HepG2 (cell line): ENCODE data around the gene DHCR7. TPM values are rescaled to one million over a fixed set of nuclear protein-coding genes. Genes with fewer than 3 reads are reported as not detected.

Experiments used
- DR1 ChIP-seq: sonication (generic); formaldehyde crosslinking; IDR thresholded peaks from 2 replicates; pipeline ENCODE4 v1.8.0; 2021; ENCODE audit warnings: mild to moderate bottlenecking, missing genetic modification reagents, inconsistent platforms
- GPN1 ChIP-seq: sonication (generic); formaldehyde crosslinking; IDR thresholded peaks from 2 replicates; pipeline ENCODE4 v1.5.1; 2020; ENCODE audit warnings: missing genetic modification reagents, borderline replicate concordance
- HIVEP1 ChIP-seq: sonication (generic); formaldehyde crosslinking; IDR thresholded peaks from 2 replicates; pipeline ENCODE4 v1.4.0; 2020; ENCODE audit warnings: mild to moderate bottlenecking, missing genetic modification reagents
- NCOR1 ChIP-seq: fragments of 200-600 bp; sonication (generic); IDR thresholded peaks from 2 replicates; pipeline ENCODE4 v1.7.0; 2017; ENCODE audit warnings: antibody characterized with exemption, low read length, borderline replicate concordance
- NR2C2 ChIP-seq: sonication (generic); formaldehyde crosslinking; IDR thresholded peaks from 2 replicates; pipeline ENCODE4 v1.4.0; 2020; ENCODE audit warnings: missing genetic modification reagents, mild to moderate bottlenecking, moderate library complexity, borderline replicate concordance
- ZFX ChIP-seq: sonication (generic); formaldehyde crosslinking; IDR thresholded peaks from 2 replicates; pipeline ENCODE4 v1.4.0; 2020; ENCODE audit warnings: mild to moderate bottlenecking, low read depth, missing genetic modification reagents, moderate library complexity
- ZNF383 ChIP-seq: sonication (generic); formaldehyde crosslinking; IDR thresholded peaks from 2 replicates; pipeline ENCODE4 v1.4.0; 2020; ENCODE audit warnings: missing genetic modification reagents, mild to moderate bottlenecking, borderline replicate concordance
- ZNF619 ChIP-seq: sonication (generic); formaldehyde crosslinking; IDR thresholded peaks from 2 replicates; pipeline ENCODE4 v1.4.0; 2020; ENCODE audit warnings: mild to moderate bottlenecking, missing genetic modification reagents
- ZNF782 ChIP-seq: sonication (generic); formaldehyde crosslinking; IDR thresholded peaks from 2 replicates; pipeline ENCODE4 v1.4.0; 2020; ENCODE audit warnings: missing genetic modification reagents, mild to moderate bottlenecking, borderline replicate concordance
- ZSCAN9 ChIP-seq: IDR thresholded peaks from 2 replicates; pipeline ENCODE4 v1.6.1; 2016; ENCODE audit warnings: borderline replicate concordance
- polyA plus RNA-seq, 8 experiments: library from polyadenylated mRNA; depleted of rRNA in 3 of 8; stranded (reverse) in 7 of 8; unstranded in 1 of 8; fragments of >200 nt; fragmentation: Illumina TruSeq in 4 of 8; extraction: Trizol in 4 of 8; gene quantifications; 2 replicates each; pipeline versions ENCODE4 v1.2.1 to v1.2.3, GENCODE V29; 2011 to 2016; ENCODE audit warnings: low read depth in 4 of 8, missing spikeins in 1 of 8, mixed read lengths in 1 of 8; ENCODE audit not compliant: insufficient read depth in 1 of 8
- total RNA-seq, 5 experiments: library from RNA; depleted of rRNA; stranded (reverse); fragments of >200 nt; fragmentation: Illumina TruSeq; extraction: Trizol; gene quantifications; 2 replicates each; pipeline ENCODE4 v1.2.3, GENCODE V29; 2016; ENCODE audit warnings: low read depth in 1 of 5
- TF ChIP-seq, protein P1 (sequence below): sonication (generic); formaldehyde crosslinking; IDR thresholded peaks from 2 replicates; pipeline ENCODE4 v1.4.0; 2020; ENCODE audit warnings: missing genetic modification reagents
- TF ChIP-seq, protein P2 (sequence below): sonication (generic); formaldehyde crosslinking; IDR thresholded peaks from 2 replicates; pipeline ENCODE4 v1.4.0; 2020; ENCODE audit warnings: missing genetic modification reagents
- TF ChIP-seq, protein P3 (sequence below): IDR thresholded peaks from 2 replicates; pipeline ENCODE4 v1.6.1; 2016; ENCODE audit warnings: low read depth, missing genetic modification reagents, missing compliant biosample characterization

The DHCR7 gene
- total and polyA plus RNA-seq, 2 of the 13 experiments (the other 11 are each of a cell fraction or from before 2014, with no cell fraction given): 96.0 to 143 TPM

DNA sequence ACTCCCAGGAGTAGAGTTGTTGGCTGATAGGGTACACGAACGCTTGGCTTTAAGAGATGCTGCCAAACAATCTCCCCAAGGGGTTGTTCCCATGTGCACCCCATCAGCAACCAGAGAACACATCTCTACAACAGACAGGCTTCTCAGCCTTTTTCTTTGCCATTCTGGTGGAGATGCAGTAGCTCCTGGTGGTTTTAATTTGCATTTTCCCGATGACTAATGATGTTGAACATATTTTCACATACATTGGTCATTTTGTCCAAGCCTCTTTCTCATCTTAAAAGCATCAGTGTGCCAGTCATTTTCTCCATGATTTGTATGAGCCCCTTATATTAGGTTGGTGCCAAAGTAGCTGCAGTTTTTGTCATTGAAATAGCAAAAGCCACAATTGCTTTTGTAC is 21.8 kb downstream of the DHCR7 start (continued):
- TF ChIP-seq HIVEP1: no peak
- TF ChIP-seq ZSCAN9: no peak
- TF ChIP-seq ZNF619 (CRISPR knock-in tag): no peak
- no peak for TF ChIP-seq ZNF383 (CRISPR knock-in tag)
- TF ChIP-seq NR2C2 (CRISPR knock-in tag): no peak
- no peak for TF ChIP-seq ZNF782 (CRISPR knock-in tag)
- no peak for TF ChIP-seq DR1 (CRISPR knock-in tag)
- no peak for TF ChIP-seq GPN1
- no peak for TF ChIP-seq NCOR1
- no peak for TF ChIP-seq ZFX (CRISPR knock-in tag)
- TF ChIP-seq, protein P1, sequence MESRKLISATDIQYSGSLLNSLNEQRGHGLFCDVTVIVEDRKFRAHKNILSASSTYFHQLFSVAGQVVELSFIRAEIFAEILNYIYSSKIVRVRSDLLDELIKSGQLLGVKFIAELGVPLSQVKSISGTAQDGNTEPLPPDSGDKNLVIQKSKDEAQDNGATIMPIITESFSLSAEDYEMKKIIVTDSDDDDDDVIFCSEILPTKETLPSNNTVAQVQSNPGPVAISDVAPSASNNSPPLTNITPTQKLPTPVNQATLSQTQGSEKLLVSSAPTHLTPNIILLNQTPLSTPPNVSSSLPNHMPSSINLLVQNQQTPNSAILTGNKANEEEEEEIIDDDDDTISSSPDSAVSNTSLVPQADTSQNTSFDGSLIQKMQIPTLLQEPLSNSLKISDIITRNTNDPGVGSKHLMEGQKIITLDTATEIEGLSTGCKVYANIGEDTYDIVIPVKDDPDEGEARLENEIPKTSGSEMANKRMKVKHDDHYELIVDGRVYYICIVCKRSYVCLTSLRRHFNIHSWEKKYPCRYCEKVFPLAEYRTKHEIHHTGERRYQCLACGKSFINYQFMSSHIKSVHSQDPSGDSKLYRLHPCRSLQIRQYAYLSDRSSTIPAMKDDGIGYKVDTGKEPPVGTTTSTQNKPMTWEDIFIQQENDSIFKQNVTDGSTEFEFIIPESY (CRISPR knock-in tag): no peak
- TF ChIP-seq, protein P2, sequence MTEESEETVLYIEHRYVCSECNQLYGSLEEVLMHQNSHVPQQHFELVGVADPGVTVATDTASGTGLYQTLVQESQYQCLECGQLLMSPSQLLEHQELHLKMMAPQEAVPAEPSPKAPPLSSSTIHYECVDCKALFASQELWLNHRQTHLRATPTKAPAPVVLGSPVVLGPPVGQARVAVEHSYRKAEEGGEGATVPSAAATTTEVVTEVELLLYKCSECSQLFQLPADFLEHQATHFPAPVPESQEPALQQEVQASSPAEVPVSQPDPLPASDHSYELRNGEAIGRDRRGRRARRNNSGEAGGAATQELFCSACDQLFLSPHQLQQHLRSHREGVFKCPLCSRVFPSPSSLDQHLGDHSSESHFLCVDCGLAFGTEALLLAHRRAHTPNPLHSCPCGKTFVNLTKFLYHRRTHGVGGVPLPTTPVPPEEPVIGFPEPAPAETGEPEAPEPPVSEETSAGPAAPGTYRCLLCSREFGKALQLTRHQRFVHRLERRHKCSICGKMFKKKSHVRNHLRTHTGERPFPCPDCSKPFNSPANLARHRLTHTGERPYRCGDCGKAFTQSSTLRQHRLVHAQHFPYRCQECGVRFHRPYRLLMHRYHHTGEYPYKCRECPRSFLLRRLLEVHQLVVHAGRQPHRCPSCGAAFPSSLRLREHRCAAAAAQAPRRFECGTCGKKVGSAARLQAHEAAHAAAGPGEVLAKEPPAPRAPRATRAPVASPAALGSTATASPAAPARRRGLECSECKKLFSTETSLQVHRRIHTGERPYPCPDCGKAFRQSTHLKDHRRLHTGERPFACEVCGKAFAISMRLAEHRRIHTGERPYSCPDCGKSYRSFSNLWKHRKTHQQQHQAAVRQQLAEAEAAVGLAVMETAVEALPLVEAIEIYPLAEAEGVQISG (CRISPR knock-in tag): no peak
- TF ChIP-seq, protein P3, sequence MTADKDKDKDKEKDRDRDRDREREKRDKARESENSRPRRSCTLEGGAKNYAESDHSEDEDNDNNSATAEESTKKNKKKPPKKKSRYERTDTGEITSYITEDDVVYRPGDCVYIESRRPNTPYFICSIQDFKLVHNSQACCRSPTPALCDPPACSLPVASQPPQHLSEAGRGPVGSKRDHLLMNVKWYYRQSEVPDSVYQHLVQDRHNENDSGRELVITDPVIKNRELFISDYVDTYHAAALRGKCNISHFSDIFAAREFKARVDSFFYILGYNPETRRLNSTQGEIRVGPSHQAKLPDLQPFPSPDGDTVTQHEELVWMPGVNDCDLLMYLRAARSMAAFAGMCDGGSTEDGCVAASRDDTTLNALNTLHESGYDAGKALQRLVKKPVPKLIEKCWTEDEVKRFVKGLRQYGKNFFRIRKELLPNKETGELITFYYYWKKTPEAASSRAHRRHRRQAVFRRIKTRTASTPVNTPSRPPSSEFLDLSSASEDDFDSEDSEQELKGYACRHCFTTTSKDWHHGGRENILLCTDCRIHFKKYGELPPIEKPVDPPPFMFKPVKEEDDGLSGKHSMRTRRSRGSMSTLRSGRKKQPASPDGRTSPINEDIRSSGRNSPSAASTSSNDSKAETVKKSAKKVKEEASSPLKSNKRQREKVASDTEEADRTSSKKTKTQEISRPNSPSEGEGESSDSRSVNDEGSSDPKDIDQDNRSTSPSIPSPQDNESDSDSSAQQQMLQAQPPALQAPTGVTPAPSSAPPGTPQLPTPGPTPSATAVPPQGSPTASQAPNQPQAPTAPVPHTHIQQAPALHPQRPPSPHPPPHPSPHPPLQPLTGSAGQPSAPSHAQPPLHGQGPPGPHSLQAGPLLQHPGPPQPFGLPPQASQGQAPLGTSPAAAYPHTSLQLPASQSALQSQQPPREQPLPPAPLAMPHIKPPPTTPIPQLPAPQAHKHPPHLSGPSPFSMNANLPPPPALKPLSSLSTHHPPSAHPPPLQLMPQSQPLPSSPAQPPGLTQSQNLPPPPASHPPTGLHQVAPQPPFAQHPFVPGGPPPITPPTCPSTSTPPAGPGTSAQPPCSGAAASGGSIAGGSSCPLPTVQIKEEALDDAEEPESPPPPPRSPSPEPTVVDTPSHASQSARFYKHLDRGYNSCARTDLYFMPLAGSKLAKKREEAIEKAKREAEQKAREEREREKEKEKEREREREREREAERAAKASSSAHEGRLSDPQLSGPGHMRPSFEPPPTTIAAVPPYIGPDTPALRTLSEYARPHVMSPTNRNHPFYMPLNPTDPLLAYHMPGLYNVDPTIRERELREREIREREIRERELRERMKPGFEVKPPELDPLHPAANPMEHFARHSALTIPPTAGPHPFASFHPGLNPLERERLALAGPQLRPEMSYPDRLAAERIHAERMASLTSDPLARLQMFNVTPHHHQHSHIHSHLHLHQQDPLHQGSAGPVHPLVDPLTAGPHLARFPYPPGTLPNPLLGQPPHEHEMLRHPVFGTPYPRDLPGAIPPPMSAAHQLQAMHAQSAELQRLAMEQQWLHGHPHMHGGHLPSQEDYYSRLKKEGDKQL (CRISPR knock-in tag): no peak
- TF ChIP-seq, all 625 proteins: peak for 0
